Mucosa of stomach (tissue), 1 donor: ENCODE results near the gene PDLIM3.
"Not testable (repeated sequence)": the region's sequence is repeated elsewhere in the genome, so short reads cannot be mapped to it uniquely, and the experiment has no call there.

Experiments used
- H3K27me3 ChIP-seq: one replicate; pipeline ENCODE4 v1.7.0; 2013; ENCODE audit warnings: mild to moderate bottlenecking, low read length; ENCODE audit not compliant: control insufficient read depth, insufficient read depth
- H3K36me3 ChIP-seq: one replicate; pipeline ENCODE4 v1.7.0; 2013; ENCODE audit warnings: low read length; ENCODE audit not compliant: control insufficient read depth, insufficient read depth
- H3K4me1 ChIP-seq: one replicate; pipeline ENCODE4 v1.7.0; 2013; ENCODE audit warnings: mild to moderate bottlenecking, low read length; ENCODE audit not compliant: control insufficient read depth, insufficient read depth
- H3K4me3 ChIP-seq: one replicate; pipeline ENCODE4 v1.7.0; 2013; ENCODE audit warnings: low read length
- H3K9ac ChIP-seq: one replicate; pipeline ENCODE4 v1.7.0; 2013; ENCODE audit warnings: mild to moderate bottlenecking, low read length, moderate library complexity
- H3K9me3 ChIP-seq: one replicate; pipeline ENCODE4 v1.7.0; 2013; ENCODE audit warnings: mild to moderate bottlenecking, low read length, moderate library complexity; ENCODE audit not compliant: control insufficient read depth
- donor health status: Pancreatic carcinoma.

Gene PDLIM3

DNA sequence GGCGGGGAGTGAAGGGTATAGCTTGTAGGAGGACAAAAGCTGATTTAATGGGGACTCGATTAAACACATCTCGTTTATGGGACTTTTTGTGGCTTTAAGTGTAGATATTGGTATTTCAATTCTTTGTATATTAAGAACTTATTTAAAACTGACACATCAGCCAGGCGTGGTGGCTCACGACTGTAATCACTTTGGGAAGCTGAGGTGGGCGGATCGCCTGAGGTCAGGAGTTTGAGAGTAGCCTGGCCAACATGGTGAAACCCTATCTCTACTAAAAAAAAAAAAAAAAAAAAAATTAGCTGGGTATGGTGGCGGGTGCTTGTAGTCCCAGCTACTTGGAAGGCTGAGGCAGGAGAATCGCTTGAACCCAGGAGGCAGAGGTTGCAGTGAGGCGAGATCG lies 3.7 kb downstream of the PDLIM3 start:
- not testable (repeated sequence) for H3K9me3 ChIP-seq, H3K36me3 ChIP-seq, H3K9ac ChIP-seq, H3K4me1 ChIP-seq, H3K4me3 ChIP-seq
- H3K27me3 ChIP-seq, result peaks cover 30% of the 10 kb centered on the region

DNA sequence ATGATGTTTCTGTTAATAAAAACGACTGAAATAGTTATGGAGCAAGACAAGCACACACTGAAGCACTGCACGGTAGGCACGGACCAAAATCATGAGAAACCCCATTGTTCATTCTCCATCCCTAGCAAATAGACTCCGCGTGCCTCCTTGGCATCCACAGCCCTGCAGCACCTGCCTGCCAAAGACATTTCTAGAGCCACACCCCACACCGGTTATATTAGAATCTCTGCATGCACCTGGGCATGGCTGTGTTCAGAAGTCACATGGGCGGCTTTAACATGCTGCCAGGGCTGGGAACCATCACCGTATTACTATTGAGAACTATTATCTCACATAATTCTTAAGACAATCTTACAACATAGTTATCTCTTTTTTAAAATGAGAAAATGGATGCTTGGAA lies 5.9 kb downstream of the PDLIM3 start:
- Histone ChIP-seq H3K4me3 (no peak overlapping the region), H3K36me3 (no peaks in the 10 kb centered on the region), H3K9me3 (no peaks in the 10 kb centered on the region), H3K4me1 (no peaks in the 10 kb centered on the region), H3K9ac (no peak overlapping the region), H3K27me3 (peaks cover 12% of the 10 kb centered on the region)

DNA sequence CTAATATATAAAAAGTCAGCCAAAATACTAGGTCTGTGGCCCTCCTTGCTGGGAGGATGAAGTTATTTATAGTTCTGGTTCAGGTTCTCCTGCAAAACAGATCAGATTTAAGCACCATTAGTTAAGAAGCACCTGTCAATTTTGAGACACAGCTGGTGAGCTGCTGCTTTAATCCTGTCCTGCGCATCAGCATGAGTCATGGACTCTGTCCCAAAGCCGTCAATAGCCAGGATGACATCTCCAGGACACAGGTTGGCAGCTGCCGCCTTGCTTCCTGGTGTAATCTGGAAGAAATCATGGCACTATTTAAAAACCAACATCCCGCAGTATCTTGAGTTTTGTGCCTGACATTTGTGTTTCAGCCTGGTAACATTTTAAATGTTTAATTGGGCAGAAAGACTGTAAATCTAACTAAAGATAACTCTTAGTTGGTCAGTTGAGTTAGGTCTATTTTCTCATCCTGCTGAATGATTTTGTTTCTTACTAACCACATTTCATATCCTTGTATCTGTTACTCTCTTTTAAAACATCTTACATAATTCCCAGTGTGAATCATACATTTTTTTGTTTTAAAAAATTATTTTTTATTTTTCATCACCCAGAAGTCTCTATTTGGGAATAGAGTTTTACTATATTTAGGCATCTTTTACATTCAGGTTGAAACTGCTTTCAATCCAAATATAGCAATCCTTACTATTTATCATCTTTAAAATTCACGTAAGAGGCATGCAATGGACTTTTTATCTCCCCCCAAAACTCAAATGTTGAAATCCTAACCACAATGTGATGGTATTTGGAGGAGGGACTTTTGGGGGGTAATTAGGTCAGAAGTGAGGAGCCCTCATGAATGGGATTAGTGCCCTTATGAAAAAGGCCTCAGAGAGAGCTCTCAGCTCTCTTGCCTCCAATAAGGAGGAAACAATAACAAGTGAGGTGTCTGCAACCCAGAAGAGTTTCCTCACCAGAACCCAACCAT lies 10.1 kb downstream of the PDLIM3 start:
- Histone ChIP-seq H3K36me3 (no peaks in the 10 kb centered on the region), H3K9ac (no peak overlapping the region)

DNA sequence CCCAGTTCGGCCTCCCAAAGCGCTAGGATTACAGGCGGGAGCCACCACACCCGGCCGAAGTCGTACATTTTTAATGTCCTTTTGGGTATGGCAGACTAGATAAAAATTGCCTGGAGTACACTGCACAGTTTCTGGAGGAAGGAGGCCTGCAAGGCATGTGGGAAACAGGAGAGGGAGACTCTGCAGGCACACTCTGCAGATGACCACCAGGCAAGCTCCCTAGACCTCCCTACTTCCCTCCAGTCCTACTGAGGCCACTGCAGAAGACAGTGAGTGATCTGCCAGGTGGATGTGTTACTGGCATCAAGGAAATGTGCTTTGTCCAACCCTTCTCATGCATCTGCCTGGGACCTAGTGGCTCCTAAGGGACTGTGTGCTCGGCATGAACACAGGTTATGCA lies 11.4 kb downstream of the PDLIM3 start:
- Histone ChIP-seq H3K9ac (no peak overlapping the region), H3K4me1 (no peaks in the 10 kb centered on the region), H3K36me3 (no peaks in the 10 kb centered on the region), H3K4me3 (no peak overlapping the region), H3K9me3 (no peaks in the 10 kb centered on the region), H3K27me3 (no peaks in the 10 kb centered on the region)

More for the DNA sequence above, 10.1 kb downstream of the PDLIM3 start:
- Histone ChIP-seq H3K9me3 (no peaks in the 10 kb centered on the region), H3K4me1 (no peaks in the 10 kb centered on the region), H3K4me3 (no peak overlapping the region), H3K27me3 (no peaks in the 10 kb centered on the region)

DNA sequence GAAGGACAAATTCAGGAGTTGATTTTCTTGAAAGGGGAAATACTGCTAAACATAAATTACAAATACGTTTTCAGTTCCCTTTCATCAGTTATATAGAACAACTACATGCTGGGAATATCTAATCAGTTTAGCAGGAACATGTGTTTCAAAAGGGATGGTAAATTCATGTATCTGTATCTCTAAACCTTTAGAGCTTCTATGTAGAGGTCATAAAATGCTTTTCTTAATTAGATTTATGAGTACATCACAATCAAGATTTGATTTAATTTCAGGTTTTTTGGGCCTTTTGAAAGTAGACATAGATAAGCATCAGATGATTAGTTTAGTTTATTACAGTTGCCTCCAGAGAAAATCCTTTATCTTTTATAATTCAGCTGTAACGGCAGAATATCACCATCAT lies 12.9 kb downstream of the PDLIM3 start:
- Histone ChIP-seq H3K9ac (no peak overlapping the region), H3K4me1 (no peaks in the 10 kb centered on the region), H3K27me3 (no peaks in the 10 kb centered on the region), H3K9me3 (no peaks in the 10 kb centered on the region), H3K4me3 (no peak overlapping the region), H3K36me3 (no peaks in the 10 kb centered on the region)

DNA sequence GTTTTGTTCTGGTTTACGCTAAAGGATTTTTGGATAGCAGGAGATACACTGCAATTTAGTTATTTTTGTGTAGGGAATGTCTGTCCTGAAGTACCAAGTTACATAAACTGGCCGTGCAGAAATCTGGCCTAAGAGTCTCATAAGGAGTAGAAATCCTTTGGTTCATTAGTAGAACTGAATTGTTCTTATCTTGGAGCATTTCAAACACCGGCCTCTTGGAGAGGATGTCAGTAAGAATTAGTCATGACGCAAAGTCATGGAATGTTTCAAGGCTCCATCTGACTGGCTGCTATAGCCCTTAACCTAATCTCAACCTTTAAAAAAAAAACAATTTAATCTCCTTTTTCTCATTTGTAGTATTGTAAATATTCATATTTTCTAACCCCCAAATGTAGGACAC lies 15.2 kb downstream of the PDLIM3 start:
- no peak overlapping the region for H3K9ac ChIP-seq
- H3K36me3 ChIP-seq, result no peaks in the 10 kb centered on the region
- H3K4me3 ChIP-seq, result no peak overlapping the region
- no peaks in the 10 kb centered on the region for H3K4me1 ChIP-seq
- no peaks in the 10 kb centered on the region for H3K9me3 ChIP-seq
- H3K27me3 ChIP-seq, result no peaks in the 10 kb centered on the region

DNA sequence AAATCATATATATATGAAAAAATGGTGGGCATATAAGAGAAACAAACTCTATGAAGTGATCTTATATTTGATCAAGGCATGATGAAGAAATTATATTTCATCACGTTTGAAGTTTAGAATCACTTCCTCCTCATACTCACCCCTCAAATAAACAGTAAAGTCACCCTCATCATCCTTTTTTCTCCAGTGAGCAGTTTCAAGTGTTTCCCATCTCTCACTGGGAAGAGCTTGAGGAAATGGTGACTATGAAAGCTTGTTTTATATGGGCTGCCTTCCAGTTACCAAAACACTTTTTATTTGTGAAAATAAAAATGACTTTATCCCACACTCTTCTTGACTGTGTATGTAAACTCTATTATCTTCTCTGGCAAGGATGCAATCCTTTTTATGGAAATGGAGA lies 16.8 kb downstream of the PDLIM3 start:
- Histone ChIP-seq H3K9me3 (no peaks in the 10 kb centered on the region), H3K27me3 (no peaks in the 10 kb centered on the region), H3K4me3 (no peak overlapping the region), H3K36me3 (no peaks in the 10 kb centered on the region), H3K9ac (no peak overlapping the region), H3K4me1 (peaks cover 7% of the 10 kb centered on the region)

DNA sequence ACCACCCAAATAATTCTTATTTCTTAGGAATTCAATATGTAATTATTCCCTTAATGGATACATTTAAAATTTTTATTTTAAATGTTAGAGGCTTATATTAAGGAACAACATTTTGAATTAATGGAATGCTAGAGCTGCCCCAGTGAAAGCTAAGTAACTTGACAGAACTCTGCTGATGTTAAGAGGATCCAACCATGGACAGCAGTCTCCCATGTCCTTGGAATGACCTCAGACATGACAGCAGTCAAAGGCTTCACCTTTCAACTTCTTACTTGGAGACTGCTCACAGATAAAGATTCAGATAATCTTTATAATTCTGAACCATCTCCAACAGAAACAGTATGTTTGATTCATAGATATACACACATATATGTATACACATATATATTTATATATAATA lies 17.2 kb downstream of the PDLIM3 start:
- Histone ChIP-seq H3K27me3 (no peaks in the 10 kb centered on the region), H3K4me3 (no peak overlapping the region), H3K9me3 (no peaks in the 10 kb centered on the region), H3K9ac (no peak overlapping the region), H3K36me3 (no peaks in the 10 kb centered on the region), H3K4me1 (peaks cover 11% of the 10 kb centered on the region)

DNA sequence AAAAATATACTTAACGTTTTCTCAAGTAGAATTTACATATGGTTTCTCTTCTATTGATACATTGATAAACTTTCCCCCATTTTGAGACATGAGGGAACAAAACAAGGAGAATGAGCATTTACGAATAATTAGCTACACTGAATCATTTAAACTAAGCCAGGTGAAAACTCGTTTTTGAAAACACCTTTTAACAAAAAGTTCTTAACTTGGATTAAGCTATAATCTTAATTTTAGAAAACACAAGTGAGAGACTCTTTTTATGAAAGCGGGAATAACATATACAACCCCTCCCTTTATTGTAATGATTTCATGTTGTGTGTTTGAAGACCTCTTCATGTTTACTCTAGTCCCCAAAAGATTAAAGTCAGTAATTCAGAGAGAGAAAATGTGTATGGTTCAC lies 20.1 kb downstream of the PDLIM3 start:
- H3K4me3 ChIP-seq, result no peak overlapping the region
- H3K9ac ChIP-seq, result no peak overlapping the region
- H3K4me1 ChIP-seq, result peaks cover 21% of the 10 kb centered on the region
- no peaks in the 10 kb centered on the region for H3K9me3 ChIP-seq
- no peaks in the 10 kb centered on the region for H3K27me3 ChIP-seq
- no peaks in the 10 kb centered on the region for H3K36me3 ChIP-seq

DNA sequence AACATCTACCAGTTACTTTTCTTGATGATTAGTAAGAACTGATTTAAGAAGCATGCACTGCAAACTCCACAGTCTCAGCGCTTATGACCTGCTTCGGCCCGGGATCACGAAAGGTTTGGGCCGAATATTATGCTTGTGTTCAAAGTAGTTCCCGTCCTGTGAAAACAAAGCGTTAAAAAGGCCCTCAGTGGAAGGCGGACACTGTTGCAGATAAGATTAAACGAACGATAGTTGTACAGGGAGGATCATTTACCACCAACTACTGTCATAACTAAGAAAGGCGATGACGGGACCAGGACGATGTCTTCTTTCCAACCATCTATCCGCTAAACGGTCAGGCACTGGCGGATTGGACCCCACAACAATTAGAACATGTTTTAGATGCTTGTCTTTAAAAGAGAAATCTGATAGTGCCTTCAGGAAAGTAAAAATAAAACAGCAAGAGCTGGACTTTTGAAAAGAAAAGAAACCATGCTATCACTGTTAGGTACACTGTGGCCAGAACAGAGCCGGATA lies 21.1 kb downstream of the PDLIM3 start:
- Histone ChIP-seq H3K27me3 (no peaks in the 10 kb centered on the region), H3K36me3 (no peaks in the 10 kb centered on the region), H3K4me3 (no peak overlapping the region), H3K9ac (no peak overlapping the region), H3K9me3 (no peaks in the 10 kb centered on the region), H3K4me1 (peaks cover 21% of the 10 kb centered on the region)

DNA sequence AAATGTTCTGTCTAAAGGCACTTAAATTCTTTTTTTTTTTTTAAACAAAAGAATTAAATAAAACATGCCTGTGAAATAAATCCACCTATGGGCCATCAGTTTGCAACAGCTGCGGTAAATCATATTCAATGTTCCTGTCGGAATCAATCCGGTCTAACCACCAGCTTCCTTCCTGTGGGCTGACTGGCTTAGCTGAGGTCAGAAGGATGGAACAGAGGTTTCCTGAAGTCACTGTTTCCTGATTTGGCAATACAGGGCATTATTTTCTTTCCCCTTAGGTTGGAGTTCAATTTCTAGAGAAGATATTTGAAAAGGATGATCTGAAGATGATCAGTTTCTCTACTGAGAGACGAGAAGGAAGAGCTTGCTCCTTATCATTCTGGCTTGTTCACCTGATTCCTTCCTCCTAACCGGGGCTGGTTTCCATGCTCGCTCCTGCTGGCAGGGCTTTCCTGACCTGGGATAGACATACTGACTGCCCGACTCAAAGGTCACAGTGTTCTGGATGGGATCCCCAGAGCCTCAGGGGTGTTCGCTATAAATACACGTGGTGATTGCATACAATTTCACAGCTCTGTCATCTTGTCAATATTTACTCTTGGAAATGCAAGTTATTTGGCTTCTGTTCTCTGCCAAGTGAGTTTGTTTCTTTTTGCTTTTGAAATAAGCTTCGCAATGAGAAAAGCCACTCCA lies 21.7 kb downstream of the PDLIM3 start:
- Histone ChIP-seq H3K9ac (no peak overlapping the region), H3K4me3 (no peak overlapping the region), H3K4me1 (peaks cover 21% of the 10 kb centered on the region), H3K9me3 (no peaks in the 10 kb centered on the region), H3K36me3 (no peaks in the 10 kb centered on the region), H3K27me3 (no peaks in the 10 kb centered on the region)

DNA sequence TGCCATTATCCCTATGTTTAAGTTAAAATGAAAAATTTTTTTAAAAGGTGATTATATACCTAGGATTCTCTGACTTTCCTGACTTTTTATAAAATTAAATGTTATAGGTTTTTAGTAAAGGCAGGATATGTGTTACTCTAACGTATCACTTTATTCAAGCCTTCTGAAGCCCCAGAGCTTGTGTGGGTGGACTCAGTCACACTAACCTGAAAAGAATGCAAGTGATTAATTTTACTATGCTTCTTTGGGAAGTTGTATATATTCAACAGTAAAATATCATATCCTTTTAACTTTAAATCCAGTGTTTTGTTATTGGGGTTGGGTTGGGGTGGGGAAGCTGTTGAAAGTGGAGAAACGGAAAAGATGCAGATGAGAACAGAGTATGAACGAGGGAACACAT lies 22.8 kb downstream of the PDLIM3 start:
- Histone ChIP-seq H3K4me1 (peaks cover 21% of the 10 kb centered on the region), H3K36me3 (no peaks in the 10 kb centered on the region), H3K9me3 (no peaks in the 10 kb centered on the region), H3K27me3 (no peaks in the 10 kb centered on the region), H3K4me3 (no peak overlapping the region), H3K9ac (no peak overlapping the region)
